ENCODE data around the gene RABEP2. TPM values are rescaled to one million over a fixed set of nuclear protein-coding genes. Genes with fewer than 3 reads are reported as not detected.

The RABEP2 gene
- total RNA-seq, 1 experiment from 2014 or later = 17.8 TPM

DNA sequence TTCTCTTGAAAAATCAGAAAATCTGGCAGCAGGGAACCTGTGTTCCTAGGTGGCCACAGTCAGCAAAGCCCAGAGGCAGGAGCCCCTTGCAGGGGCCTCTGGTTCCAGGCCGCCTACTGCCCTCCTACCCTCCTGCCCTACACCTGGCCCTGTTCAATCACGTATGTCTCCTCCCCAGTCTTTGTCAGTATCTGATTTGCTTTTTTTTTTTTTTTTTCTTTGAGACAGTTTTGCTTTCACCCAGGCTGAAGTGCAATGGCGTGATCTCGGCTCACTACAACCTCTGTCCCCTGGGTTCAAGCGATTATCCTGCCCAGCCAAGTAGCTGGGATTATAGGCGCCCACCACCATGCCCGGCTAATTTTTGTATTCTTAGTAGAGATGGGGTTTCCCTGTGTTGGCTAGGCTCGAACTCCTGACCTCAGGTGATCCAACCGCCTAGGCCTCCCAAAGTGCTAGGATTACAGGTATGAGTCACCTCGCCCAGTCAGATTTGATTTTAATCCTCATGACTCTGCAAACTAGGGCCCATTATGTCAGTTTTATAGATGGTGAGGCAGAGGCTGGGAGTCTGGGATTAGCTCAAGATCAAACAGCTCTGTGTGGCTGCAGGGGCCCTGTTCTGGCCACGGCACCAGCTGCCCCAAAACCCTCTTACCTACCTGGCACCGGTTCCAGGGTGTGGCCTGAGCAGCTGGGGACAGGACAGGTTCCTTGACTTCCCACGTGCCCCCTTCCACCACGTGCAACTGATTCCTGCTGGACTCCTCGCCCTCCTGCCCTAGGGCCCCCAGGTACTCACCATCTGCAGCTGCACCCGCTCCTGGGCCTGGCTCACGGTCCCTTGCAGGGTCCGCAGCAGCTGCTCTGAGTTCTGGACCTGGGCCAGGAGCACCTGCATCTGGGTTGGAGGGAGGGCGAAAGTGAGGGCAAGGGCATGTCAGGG, 14.7 kb downstream of the RABEP2 start:
- DNase-seq (ENCODE audit: unreplicated experiment) = peak; percentile 12
- POLR2A ChIA-PET = no interaction called here
- TF ChIP-seq CTCF (IDR thresholded peaks at IDR 0.05; ENCODE audit: unreplicated experiment) = no peak
- intact Hi-C loops (cut with micrococcal nuclease) = no loop called here
- no peak overlapping the region for H3K27ac Mint-ChIP-seq (ENCODE audit: low read depth, unreplicated experiment)
- peaks cover 12% of the 10 kb centered on the region for H3K36me3 Mint-ChIP-seq (ENCODE audit: insufficient read depth, unreplicated experiment)
- CTCF ChIA-PET = interaction anchor here (0.6 to 1.3 kb wide), 2 partner anchors 13 kb away, joined by 3 to 4 read pairs; no protein-coding TSS in a partner anchor
- no peak overlapping the region for H3K4me3 Mint-ChIP-seq (ENCODE audit: unreplicated experiment)
- H3K4me1 Mint-ChIP-seq (ENCODE audit: insufficient read depth, unreplicated experiment) = no peaks in the 10 kb centered on the region
- H3K27me3 Mint-ChIP-seq (ENCODE audit: insufficient read depth, unreplicated experiment) = no peaks in the 10 kb centered on the region
- H3K9me3 Mint-ChIP-seq (ENCODE audit: unreplicated experiment) = no peaks in the 10 kb centered on the region
- BruUV-seq (replicated peaks) = no TSS peak

DNA sequence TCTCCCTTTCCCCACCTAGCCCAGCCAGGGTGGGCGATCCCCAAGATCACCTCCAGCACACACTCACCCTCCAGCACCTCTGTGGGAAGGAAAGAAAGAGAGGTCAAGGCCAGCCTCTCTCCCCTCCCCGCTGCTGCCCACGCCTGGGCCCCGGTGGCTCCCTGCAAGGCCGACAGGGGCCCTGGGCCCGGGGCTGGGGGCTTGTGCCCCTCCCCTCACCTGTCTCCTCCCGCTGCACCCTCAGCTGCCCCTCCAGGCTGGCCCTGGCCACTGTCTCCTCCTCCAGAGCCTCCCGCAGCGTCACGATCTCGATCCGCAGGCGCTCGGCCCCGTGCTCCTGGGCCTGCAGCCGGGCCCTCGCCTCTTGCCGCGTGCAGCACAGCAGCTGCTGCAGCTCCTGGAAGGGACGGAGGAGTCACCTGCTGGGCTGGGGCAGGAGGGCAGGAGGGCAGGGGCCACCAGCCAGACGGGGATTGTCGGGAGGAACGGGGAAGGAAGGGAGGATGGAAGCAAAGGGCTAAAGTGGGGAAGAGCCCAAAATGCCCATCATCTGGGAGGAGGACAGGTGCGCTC, 19.2 kb downstream of the RABEP2 start:
- TF ChIP-seq CTCF (IDR thresholded peaks at IDR 0.05; ENCODE audit: unreplicated experiment) = no peak
- ChIA-PET POLR2A (no interaction called here), CTCF (no interaction called here)
- no peak overlapping the region for H3K4me3 Mint-ChIP-seq (ENCODE audit: unreplicated experiment)
- no peaks in the 10 kb centered on the region for H3K4me1 Mint-ChIP-seq (ENCODE audit: insufficient read depth, unreplicated experiment)
- no TSS peak for BruUV-seq (replicated peaks)
- H3K9me3 Mint-ChIP-seq (ENCODE audit: unreplicated experiment) = no peaks in the 10 kb centered on the region
- H3K27ac Mint-ChIP-seq (ENCODE audit: low read depth, unreplicated experiment) = no peak overlapping the region
- no peaks in the 10 kb centered on the region for H3K27me3 Mint-ChIP-seq (ENCODE audit: insufficient read depth, unreplicated experiment)
- peaks cover 5% of the 10 kb centered on the region for H3K36me3 Mint-ChIP-seq (ENCODE audit: insufficient read depth, unreplicated experiment)
- DNase-seq (ENCODE audit: unreplicated experiment) = no peak
- intact Hi-C loops (cut with micrococcal nuclease) = no loop called here

DNA sequence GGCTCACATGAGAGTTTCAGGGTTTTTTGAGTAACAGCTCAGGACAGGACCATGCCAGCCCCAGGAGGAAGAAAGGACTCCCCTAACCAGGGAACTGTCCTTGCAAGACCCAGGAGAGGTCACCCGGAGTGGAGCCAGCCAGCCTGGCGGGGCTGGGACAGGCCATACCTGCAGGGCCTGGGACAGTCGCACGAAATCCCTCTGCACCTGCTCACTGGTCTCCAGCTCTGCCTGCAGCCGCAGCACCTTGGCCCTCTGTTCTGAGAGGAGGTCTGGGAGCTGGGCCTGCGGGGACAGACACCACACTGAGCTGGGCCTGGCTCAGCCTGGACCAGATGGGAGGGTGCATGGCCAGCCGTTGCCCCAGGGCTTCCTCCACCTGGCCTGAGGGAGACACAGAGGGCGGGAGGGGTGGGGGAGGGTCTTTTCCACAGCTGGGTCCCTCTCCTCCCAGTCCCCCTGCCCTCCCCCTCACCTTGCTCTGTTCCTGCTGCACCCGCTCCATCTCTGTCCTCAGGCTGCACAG, 19.7 kb downstream of the RABEP2 start:
- H3K9me3 Mint-ChIP-seq (ENCODE audit: unreplicated experiment) = no peaks in the 10 kb centered on the region
- no TSS peak for BruUV-seq (replicated peaks)
- POLR2A ChIA-PET = no interaction called here
- no peak for TF ChIP-seq CTCF (IDR thresholded peaks at IDR 0.05; ENCODE audit: unreplicated experiment)
- CTCF ChIA-PET = no interaction called here
- H3K36me3 Mint-ChIP-seq (ENCODE audit: insufficient read depth, unreplicated experiment) = peaks cover 5% of the 10 kb centered on the region
- no peaks in the 10 kb centered on the region for H3K27me3 Mint-ChIP-seq (ENCODE audit: insufficient read depth, unreplicated experiment)
- H3K4me3 Mint-ChIP-seq (ENCODE audit: unreplicated experiment) = no peak overlapping the region
- intact Hi-C loops (cut with micrococcal nuclease) = no loop called here
- H3K4me1 Mint-ChIP-seq (ENCODE audit: insufficient read depth, unreplicated experiment) = no peaks in the 10 kb centered on the region
- H3K27ac Mint-ChIP-seq (ENCODE audit: low read depth, unreplicated experiment) = no peak overlapping the region
- no peak for DNase-seq (ENCODE audit: unreplicated experiment)

- Mint-ChIP-seq H3K27ac (ENCODE audit: low read depth, unreplicated experiment) (no peak overlapping the region), H3K4me3 (ENCODE audit: unreplicated experiment) (no peak overlapping the region), H3K9me3 (ENCODE audit: unreplicated experiment) (no peaks in the 10 kb centered on the region), H3K36me3 (ENCODE audit: insufficient read depth, unreplicated experiment) (peaks cover 5% of the 10 kb centered on the region), H3K4me1 (ENCODE audit: insufficient read depth, unreplicated experiment) (no peaks in the 10 kb centered on the region), H3K27me3 (ENCODE audit: insufficient read depth, unreplicated experiment) (no peaks in the 10 kb centered on the region)
- intact Hi-C loops (cut with micrococcal nuclease) = no loop called here
- CTCF ChIA-PET = no interaction called here
- TF ChIP-seq CTCF (IDR thresholded peaks at IDR 0.05; ENCODE audit: unreplicated experiment) = no peak
- POLR2A ChIA-PET = no interaction called here
- DNase-seq (ENCODE audit: unreplicated experiment) = no peak
- no TSS peak for BruUV-seq (replicated peaks)
Measured at GRCh38 chr16:28904828-28905227, 20.2 kb downstream of the RABEP2 start.
